GM19351 (cell line): ENCODE measurements around the gene PRR23E.

ENCODE experiments used
- ATAC-seq: cut with Tn5 transposase; IDR thresholded peaks from one replicate; pipeline ENCODE4 v1.9.1; 2021; ENCODE audit warnings: mild to moderate bottlenecking, moderate library complexity; ENCODE audit not compliant: unreplicated experiment

PRR23E gene, protein sequence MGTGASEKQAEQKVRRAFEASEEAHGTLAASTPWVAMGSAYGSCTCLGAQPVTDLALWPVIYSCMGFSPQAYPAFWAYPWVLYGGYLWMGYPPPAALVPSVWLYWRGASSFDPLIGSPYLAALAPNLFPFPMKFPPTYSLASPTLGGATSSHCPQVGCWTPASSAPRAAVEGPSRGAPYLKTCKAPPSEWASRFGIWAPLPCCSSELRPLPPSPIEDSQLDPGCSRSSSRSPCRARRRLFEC

DNA sequence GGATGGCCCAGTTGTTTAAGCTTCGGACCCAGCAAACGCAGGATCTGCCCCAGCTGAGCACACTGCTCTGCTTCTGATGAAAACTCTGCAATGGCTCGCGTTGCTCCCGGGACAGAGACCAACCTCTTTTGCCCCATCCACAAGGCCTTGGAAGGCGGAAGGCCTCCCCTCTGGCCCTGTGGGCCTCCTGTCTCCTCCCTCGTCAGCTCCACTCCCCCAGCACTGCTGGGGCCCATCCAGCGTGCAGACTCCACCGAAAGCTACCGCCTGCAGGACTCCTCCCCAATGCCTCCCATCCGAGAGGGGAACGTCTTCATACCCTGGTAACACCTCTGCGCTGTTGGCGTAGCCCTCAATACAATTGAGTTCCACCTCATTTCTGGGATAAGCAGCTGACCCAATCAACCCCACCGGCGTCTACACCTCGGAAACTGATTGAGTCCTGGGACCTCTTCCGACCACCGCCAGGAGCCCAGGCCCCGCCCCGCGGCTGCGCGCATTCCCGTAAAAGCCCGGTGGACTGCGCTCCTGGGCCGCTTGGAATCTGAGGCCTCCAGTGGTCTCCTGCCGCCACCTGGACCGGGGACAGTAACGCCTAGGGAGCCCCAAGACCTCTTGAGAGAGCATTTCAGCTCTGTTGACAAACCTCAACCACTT lies at the start of gene PRR23E:
TSS of gene PRR23E (plus strand) at position 556 of the 657 bp plus-strand sequence. CDS start 3,555 bp downstream, outside the sequence.
- no peak for ATAC-seq

DNA sequence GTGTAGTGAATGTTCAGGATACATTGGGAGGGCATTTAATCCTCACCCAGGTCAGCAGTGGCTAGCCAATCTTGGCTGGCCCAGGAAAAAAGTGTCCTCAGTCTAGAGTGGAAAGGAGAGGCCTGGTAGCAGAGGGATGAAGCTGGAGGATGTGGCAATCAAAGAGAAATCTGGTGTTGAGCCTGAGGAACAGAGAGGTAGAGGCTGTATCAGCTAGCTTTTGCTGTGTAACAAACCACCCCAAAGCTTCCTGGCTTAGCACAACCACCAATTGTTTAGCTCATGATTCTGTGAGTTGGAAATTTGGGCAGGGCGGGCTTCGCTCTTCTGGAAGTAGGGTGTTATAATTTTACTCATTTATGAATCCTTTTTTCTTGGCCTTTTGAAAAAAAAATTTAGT lies 49.8 kb upstream of the PRR23E start:
- no peak for ATAC-seq

DNA sequence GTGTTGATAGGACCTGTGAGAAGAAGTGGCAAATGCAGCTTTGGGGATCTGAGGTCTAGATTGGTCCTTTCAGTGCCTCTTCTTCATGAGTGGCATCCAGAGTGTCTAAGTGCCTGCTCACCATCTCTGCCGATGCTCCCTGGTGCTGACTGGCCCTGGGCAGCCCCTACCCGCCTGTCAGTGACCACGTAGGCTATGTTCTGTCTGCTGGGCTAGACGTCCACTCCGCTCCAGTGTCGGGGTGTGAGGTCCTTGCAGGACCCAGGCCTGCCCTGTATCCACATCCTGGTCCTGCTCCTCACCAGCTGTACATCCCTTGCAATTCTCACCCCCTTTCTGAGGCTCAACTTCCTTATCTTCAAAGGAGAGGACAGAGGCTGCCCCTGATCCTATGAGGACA lies 48.3 kb upstream of the PRR23E start:
- ATAC-seq: no peak

DNA sequence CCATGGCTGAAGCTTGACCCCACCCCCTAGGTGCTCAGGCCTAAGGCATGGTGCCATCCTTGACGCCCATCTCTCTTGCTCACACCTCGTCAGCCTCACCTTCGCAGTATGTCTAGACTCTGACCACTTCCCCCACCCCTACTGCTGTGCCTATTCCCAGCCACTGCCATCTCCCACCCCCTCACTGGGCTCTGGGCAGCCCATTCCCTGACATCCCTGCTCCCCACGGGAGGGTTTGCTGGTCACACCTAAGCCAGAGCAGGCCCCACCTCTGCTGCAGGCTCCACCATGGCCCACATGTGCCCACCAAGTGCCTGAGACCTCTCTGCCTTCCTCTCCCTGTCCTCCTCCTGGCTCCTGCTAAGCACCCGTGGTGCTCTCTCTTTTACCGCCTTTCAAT lies 47.7 kb upstream of the PRR23E start:
- ATAC-seq: no peak

DNA sequence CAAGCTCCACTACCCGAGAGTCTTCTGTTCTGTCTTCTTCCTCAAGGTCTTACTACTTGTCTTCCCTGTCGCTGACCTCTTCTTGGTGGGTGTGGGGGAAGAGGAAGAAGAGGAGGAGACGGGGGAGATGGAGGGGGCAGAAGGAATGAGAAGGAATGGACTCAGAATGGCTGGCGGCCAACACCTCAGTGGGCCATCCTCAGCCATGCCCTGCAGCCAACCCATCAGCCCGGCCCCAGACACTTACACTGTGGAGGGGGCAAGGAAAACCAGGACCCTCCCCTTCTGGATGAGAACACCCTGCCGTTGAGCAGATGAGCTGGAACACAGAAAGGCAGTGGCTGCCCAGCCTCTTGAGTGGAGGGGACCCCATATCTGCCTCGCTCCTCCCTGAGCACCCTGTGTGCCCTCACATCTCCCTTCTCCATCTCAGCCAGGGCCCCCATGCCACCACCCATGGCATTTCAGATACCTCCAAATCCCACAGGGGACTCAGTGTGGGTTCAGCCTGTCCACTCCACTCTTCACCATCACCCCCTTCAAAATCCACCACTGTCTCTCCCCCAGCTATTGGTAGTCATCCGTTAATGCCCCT lies 45.5 kb upstream of the PRR23E start:
- ATAC-seq: no peak

DNA sequence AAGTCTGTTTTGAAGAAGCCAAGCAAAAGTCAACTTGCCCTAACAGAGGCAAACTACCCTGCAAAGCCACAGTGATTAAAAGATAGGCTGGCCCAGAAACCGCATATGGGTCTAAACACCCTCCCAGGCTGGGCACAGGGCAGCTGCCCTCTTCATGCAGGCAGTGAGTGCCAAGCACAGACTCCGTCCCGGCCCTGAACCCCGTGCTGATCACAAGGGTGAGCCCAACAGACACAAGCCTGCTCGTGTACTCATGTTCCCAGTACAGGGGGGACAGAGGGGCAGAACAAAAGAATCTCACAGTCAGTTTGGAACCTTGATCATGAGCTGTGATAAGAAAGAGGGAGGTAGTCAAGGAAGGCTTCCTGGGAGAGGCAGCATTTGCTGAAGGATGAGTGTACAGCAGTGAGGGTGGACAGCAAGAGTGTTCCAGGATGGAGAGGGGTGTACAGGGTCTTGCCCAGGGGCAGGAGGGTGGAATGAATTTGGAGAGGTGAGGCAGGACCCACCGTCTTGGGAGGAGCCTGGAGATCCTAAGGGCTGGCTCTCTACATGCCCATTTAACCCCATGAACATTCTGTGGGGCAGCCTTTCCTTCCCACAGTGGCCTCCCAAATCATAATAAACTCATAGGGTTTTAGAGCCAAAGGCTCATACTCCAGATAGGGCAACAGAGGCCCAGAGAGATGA lies 43.2 kb upstream of the PRR23E start:
- ATAC-seq: no peak

DNA sequence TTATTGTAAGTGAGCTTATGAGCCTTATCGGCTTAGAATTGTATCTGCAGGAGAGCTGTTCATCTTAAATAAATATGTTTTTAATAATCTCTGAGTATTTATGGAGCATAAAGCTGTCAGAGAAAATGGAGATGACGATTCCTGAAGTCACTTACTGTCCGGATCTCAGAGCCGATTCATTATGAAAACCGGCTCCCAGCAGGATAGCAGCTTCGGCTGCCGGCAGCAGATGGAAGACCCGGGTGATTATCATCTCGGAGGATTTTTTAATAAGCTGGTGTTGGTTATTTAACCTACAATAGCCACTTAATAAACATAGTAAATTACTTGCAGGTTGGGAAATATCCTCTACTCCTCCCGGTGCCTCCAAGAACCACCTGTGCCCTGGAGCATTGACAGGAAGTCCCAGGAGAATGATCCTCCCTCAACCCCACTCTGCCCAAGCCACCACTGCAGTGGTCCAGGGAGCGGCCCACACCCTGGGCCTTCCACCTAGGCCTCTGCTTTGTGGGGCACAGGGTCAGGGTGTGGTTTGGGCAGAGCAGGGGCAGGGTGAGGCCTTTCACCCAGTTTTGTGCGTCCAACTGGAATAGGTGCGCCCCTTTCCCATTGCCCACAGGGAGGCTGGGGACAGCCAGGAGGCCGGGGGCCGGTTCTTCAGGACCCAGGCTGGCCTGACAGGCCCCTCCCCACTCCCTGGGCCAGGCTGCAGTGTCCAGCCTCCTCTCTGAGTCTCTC lies 42.2 kb upstream of the PRR23E start:
- ATAC-seq: no peak

DNA sequence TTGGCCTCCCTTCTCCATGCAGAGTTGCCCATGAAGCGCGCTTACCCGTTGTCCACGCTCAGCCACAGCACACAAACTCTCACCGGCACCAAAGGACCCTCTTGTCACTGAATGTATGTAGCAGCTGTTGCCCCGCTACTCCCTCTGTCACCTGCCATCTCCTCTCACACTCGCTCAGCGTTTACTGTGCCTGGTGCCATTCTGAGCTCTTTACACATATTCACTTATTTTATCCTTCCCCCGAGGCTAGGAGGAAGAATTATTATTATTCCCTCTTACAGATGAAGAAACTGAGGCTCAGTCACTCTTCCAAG lies 41.7 kb upstream of the PRR23E start:
- no peak for ATAC-seq

DNA sequence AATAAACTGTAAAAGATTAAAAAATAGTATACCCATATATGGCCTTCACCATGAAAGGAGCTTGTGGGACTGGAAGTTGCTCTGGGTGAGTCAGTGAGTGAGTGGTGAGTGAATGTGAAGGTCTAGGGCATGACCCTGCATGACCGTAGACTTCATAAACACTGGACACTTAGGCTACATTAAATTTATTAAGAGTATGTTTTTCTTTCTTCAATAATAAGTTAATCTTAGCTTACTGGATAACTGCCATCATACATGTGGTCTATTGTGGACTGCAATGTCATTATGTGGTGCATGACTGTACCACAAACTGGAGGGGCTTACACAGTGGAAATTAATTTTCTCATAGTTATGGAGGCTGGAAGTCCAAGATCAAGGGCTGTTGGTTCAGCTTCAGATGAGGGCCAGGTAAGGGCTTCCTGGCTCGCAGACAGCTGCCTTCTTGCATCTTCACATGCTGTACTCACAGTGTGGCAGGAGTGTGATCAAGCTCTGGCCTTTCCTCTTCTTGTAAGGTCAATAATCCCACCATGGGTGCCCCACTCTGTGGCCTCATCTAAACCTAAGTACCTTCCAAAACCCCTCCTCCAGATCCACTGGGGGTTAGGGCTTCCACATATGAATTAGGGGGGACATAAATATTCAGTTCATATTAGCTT lies 40.8 kb upstream of the PRR23E start:
- ATAC-seq: no peak

DNA sequence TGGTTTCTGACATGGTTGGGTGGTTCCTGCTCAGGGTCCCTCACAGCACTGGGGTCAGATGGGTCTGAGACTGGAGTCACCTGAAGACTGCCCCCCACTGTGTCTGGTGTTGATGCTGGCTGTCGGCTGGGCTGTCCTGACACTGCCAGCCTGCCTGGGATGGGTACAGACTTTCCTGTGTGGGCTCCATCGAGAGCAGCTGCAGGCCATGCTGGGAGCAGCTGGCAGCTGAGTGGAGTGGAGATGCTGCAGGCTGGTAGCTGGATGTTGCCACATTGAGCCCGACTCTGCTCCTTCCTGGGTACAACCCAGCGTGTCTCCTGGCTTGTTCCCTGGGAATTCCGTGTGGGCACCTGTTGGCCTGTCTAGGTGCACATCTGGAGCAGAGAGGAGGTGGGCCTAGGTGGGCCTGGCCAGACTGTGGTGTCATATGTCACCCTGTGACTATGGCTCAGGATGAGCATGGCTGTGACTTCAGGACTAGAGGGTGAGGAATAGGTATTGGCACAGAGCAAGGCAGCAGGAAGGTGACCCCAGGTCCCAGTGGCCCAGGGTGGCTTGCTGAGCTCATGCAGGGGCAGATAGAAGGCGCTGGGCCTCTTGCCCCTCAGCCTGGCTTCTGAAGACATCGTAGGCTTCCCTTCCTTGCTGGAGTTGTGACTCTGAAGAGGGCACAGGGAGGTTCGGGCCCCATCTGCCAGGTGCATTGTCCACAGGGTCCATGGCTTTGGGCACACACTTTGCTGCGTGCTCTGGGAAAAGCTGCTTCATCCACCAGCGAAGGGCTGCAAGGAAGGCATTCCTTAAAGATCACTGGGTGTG lies 40.0 kb upstream of the PRR23E start:
- no peak for ATAC-seq

DNA sequence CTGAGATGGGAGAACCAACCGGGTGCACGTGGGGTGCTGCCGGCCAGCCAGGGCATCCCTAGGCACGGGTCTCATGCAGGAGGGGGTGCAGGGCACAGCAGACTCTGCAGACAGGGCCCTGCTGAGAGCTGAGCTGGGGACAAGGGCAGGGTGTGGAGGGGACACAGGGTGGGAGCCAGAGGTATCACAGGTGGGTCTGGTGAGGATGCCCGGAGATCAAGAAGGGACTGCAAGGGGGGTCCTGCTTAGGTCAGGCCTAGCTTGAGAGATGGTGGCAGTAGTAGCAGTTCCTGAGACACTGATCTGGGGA lies 39.5 kb upstream of the PRR23E start:
- ATAC-seq: no peak

DNA sequence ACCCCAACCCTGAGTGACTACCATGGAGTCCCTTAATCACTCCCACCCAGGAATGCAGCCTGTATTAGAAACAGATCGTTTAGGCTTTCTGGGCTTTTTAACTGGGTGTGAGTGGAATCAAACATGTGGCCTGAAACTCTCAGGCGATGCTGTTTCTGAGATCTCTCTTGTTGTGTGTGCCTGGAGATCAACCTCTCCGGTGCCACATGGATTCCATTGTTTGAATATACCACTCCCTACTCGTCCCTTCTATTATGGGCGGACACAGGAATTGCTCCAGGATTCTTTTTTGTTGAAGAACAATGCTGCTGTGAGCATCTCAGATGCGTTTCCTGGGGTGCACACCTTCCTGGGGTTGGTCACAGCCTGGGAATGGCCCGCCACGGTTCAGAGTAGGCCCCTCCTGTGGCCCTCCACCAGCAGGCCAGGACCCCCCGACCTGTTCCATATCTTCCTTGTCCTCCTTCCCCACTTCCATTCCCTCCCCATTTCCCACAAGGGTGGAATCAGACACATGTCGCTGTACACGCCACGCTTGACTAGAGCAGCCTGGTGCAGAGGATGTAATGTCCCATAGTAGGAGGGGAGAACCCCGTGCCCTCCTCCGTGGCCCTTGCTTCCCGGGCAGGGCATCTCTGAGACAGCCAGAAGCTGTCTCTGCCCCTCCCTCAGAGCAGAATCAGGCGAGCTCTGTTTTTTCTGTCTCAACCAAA lies 36.4 kb upstream of the PRR23E start:
- no peak for ATAC-seq

DNA sequence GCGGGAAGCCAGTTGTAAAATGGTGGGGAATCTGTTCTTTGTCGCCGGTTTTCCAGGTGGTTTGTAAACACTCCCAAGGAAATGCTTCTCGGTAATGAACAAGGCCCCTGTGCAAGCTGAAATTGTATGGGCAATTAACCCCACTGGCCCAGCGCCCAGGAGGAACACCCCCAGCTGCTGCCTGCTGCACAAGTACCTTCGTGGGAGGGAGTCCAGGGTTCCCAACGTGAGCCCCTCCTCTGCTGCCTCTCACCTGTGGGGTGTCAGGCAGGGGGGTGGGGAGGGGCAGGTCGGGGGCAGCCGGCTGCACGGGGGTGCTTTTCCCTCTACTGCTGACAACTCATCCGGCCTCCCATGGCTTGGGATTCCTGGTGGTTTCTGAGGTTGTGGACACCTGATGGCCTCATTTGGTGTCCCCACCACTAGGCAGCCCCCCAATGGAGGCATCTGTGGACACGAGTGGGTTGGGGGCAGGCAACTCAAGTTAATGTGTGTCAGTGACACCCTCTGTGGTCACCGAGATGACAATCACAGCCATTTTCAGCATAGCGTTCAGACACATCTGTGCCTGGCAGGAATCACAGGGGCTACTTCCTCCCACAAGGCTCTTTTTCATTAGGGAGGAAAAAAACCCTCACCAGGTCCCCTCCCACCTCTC lies 35.6 kb upstream of the PRR23E start:
- ATAC-seq: no peak

DNA sequence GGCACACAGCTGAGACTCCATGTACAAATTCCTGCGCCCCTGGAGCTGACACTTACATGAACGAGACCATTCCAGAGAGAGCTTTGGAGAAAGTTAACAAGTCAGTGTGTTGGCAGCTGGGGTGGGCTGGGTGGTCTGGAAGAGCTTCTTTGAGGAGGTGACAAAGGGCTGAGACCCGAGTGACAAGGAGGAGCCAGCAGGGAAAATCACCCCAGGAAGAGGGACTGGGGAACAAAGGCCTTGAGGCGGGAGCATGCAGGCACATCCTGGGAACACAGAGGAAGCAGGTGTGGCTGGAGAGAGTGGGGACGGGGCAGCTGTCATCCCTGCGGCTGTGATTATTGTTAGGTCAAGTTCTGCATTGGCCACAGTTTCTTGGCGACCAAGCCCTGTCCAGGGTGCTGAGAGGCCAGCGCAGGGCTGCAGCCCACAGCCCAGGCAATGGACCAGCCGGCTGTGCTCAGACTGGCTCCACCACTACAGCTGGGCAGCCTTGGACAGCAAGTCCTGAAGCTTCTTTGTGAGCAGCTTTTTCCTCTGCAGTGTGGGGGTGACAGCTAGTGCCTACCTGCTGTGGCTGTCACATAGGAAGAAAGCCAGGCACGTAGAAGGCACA lies 34.2 kb upstream of the PRR23E start:
- no peak for ATAC-seq

DNA sequence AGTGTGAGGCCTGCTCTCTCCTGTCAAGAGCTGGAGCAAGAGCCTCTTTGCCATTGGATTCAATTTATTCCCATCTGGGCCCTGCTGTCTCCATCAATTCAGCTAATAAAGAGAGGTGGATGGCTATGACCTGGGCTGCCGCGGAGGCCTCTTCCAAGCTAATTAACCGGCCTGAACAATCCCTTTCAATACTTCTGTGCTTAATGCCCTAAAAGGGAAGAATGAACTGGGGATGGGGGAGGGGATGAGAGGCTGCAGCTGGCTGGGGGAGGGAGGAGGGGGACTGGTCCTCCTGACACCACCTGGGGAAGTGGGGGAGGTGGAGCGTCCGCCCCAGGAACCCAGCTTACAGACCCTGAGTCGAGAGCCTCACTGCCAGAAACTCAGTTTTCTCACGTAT lies 33.4 kb upstream of the PRR23E start:
- ATAC-seq: no peak

DNA sequence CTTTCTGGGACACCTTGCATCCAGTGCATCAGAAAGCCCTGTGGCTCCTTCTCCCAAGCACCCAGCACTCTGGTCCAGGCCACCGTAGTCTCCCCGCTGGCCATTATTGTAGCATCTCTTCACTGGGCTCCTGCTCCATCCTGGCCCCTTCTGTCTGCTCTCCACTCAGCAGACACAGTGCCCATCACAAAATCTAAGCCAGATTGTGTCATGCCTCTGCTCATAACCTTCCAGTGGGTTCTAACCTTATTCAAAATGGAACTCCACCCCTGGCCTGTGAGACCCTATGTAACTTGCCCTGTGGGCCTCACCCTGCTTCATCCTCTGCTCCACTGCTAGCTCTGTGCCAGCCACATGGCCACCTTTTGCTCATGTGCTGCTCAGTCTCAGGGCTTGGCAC lies 31.7 kb upstream of the PRR23E start:
- ATAC-seq: no peak

DNA sequence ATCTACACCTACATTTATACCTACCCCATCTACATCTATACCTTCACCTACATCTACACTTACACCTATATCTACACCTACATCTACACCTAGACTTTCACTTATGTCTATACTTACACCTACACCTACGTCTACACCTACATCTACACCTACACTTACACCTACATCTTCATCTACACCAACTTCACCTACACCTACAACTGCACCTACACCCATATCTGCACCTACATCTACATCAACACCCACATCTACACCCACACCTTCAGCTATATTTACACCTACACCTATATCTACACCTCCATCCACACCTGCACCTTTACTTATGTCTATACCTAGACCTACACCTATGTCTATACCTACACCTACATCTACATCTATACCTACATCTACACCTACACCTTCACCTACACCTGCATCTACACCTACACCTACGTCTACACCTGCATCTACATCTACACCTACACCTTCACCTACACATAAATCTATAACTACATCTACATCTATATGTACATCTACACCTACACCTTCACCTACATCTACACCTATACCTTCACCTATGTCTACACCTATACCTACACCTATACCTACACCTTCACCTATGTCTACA lies 30.9 kb upstream of the PRR23E start:
- no peak for ATAC-seq

DNA sequence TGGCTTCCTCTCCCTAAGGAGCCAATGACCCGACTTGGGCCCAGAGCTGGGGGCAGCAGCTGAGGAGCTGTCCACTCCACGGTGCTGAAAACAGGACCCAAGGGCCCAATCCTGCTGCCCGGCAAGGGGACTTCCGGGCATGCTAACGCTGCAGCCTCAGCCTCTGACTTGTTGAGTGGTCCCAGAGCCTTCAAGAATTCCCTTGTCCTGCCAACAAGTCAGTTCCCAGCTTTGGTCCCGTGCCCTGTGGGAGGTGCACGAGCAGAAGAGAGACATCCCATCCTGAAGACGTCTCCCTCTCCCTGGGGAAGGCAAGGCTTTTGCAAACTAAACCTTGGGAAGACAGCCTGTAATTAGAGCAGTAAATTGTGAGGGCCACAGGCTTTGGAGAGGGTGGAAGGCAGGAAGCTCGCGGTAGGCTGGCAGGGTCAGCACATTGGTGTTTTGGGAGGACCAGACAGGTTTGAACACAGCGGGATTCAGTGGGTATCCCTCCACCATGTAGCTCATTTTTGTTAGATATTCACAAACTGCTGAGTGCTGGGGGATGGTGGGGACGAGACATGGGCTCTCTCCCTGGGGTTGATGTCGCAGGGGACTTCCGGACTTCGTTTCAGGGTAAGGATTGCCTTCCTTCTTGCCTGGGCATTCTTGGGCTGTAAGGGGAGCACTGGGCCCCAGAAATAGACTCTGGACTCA lies 29.8 kb upstream of the PRR23E start:
- no peak for ATAC-seq
